ENCODE data around the gene LRFN4. TPM values are rescaled to one million over a fixed set of nuclear protein-coding genes. Genes with fewer than 3 reads are reported as not detected.

Gene LRFN4
- total and polyA plus RNA-seq, 10 of the 15 experiments (the other 5 are each of a cell fraction or from before 2014, with no cell fraction given) = 0.03 to 43.8 (median 4.9) TPM

GRCh38 chr11:66901964-66902390 lies 45.1 kb downstream of the LRFN4 start:
- Histone ChIP-seq H3K4me1 (ENCODE audit: control insufficient read depth, insufficient read depth, low read length) (no peaks in the 10 kb centered on the region), H3K27ac (ENCODE audit: control insufficient read depth, insufficient read depth) (no peak overlapping the region), H3K4me2 (ENCODE audit: control insufficient read depth, insufficient read depth) (no peak overlapping the region), H2AFZ (ENCODE audit: control insufficient read depth, low read depth, low read length) (no peak overlapping the region), H3K79me2 (ENCODE audit: control insufficient read depth, insufficient read depth, low read length) (no peaks in the 10 kb centered on the region), H4K20me1 (ENCODE audit: control insufficient read depth, insufficient read depth) (no peaks in the 10 kb centered on the region), H3K36me3 (ENCODE audit: control insufficient read depth in 2 of 2, insufficient read depth in 2 of 2, low read length in 1 of 2) (no peaks in the 10 kb centered on the region), H3K9me3 (replicated peaks; ENCODE audit: control insufficient read depth, insufficient read depth, low read length) (no peaks in the 10 kb centered on the region), H3K4me3 (no peak overlapping the region), H3K9ac (ENCODE audit: control insufficient read depth, insufficient read depth, low read length) (no peak overlapping the region), H3K27me3 (replicated peaks in 1 of 2; ENCODE audit: control insufficient read depth in 2 of 2, insufficient read depth in 2 of 2, low read length in 1 of 2) (peaks cover 0 to under 1% of the 10 kb centered on the region in 2 experiments; a peak in 1 of 4 replicates)
- FAIRE-seq = no peak
- POLR2A ChIA-PET = no interaction called here
- intact Hi-C loops (cut with micrococcal nuclease; ENCODE audit: unreplicated experiment) = no loop called here
- RAD21 ChIA-PET (ENCODE audit: unreplicated experiment) = no interaction called here
- no peak for ATAC-seq
- in situ Hi-C loops (cut with MboI) = no loop called here
- no peak for DNase-seq (ENCODE audit: low read depth, low spot score)
- WGBS (ENCODE audit: insufficient coverage, insufficient replicate concordance, low lambda C conversion rate, missing lambda C conversion rate) = 72% methylated on average over 7 of the region's 7 CpGs
- CTCF ChIA-PET = no interaction called here
- BruUV-seq (replicated peaks) = no TSS peak
- TF ChIP-seq GABPA (IDR thresholded peaks at IDR 0.05; ENCODE audit: low read depth) = no peak
- TF ChIP-seq YBX1 (IDR thresholded peaks at IDR 0.05) = no peak
- TF ChIP-seq CEBPZ (IDR thresholded peaks at IDR 0.05; ENCODE audit: low read depth, low read length) = no peak
- no peak for TF ChIP-seq POLR2A (IDR thresholded peaks at IDR 0.05; ENCODE audit: low read depth, low read length)
- no peak for TF ChIP-seq LARP7 (IDR thresholded peaks at IDR 0.05)
- no peak for TF ChIP-seq ASH2L (IDR thresholded peaks at IDR 0.05; ENCODE audit: borderline replicate concordance, low read depth)
- TF ChIP-seq RBBP5 (conservative IDR thresholded peaks at IDR 0.05) = no peak
- TF ChIP-seq EZH2 (IDR thresholded peaks at IDR 0.05; ENCODE audit: borderline replicate concordance, control insufficient read depth, low read depth, low read length) = no peak
- no peak for TF ChIP-seq YY1 (IDR thresholded peaks at IDR 0.05; ENCODE audit: low read depth, low read length)
- TF ChIP-seq ZNF217 (IDR thresholded peaks at IDR 0.05) = no peak
- TF ChIP-seq TAF1 (IDR thresholded peaks at IDR 0.05; ENCODE audit: borderline replicate concordance, low read depth, low read length) = no peak
- SMC1A ChIA-PET (ENCODE audit: uncharacterized antibody, unreplicated experiment) = no interaction called here
